Body of pancreas (tissue), 4 donors: ENCODE measurements around the gene CFAP100. TPM values are rescaled to one million over a fixed set of nuclear protein-coding genes. Genes with fewer than 3 reads are reported as not detected.

ENCODE experiments used
- ATAC-seq: fragments of 150-250 bp; one replicate; pipeline ENCODE4 v1.9.1; 2016
- DNase-seq, 4 donors: peaks; one replicate each; pipeline ENCODE4 v3.0.0-alpha.2; 2019
- H3K27ac ChIP-seq, 4 donors: fragments of 200-600 bp; sonication (generic); 1 replicate in 3 of 4; 2 replicates in 1 of 4; pipeline versions ENCODE4 v1.5.1 to v1.6.1; 2016 to 2019; ENCODE audit warnings: mild to moderate bottlenecking in 1 of 4, mixed read lengths in 1 of 4, moderate library complexity in 1 of 4
- H3K27me3 ChIP-seq, 2 donors: fragments of 200-600 bp; sonication (generic); one replicate each; pipeline ENCODE4 v1.6.0; 2016; ENCODE audit warnings: mild to moderate bottlenecking in 1 of 2
- H3K36me3 ChIP-seq, 2 donors: fragments of 200-600 bp; sonication (generic); replicated peaks in 1 of 2; 2 replicates each; pipeline ENCODE4 v1.5.1; 2016; ENCODE audit warnings: low read depth in 2 of 2; ENCODE audit not compliant: insufficient read depth in 1 of 2
- H3K4me1 ChIP-seq: fragments of 200-600 bp; sonication (generic); one replicate; pipeline ENCODE4 v1.6.0; 2016
- H3K4me3 ChIP-seq, 2 donors: fragments of 200-600 bp; sonication (generic); 1 replicate in 1 of 2; 2 replicates in 1 of 2; pipeline ENCODE4 v1.5.1; 2016 to 2019
- H3K9me3 ChIP-seq, 3 donors: fragments of 200-600 bp; sonication (generic); 1 replicate in 2 of 3; 2 replicates in 1 of 3; pipeline ENCODE4 v1.5.1; 2016
- CTCF ChIP-seq, 7 experiments: fragments of 450-650 bp in 4 of 7; fragments of 200-600 bp in 3 of 7; sonication (generic) in 3 of 7; IDR thresholded peaks; one replicate each; pipeline ENCODE4 v1.5.1; 2016 to 2019; ENCODE audit warnings: antibody characterized with exemption in 7 of 7
- POLR2A ChIP-seq, 3 donors: fragments of 450-650 bp; IDR thresholded peaks; one replicate each; pipeline ENCODE4 v1.6.1; 2016; ENCODE audit warnings: antibody characterized with exemption in 3 of 3, mild to moderate bottlenecking in 2 of 3
- WGBS, 2 donors: methylation state at CpG; one replicate each; pipeline ENCODE4 v1.1.5; 2017; 5-methylcytosine and 5-hydroxymethylcytosine counted together
- intact Hi-C: fragments of 100-400 bp; cut with DNase I; formaldehyde crosslinking; loops from one replicate; pipeline ENCODE4 v1.15.1; 2023
- total RNA-seq, 2 donors: library from RNA; depleted of rRNA; stranded (reverse); fragments of >200 nt; gene quantifications; one replicate each; pipeline ENCODE4 v1.1.0, GENCODE V29; 2016

The CFAP100 gene
- total RNA-seq, 2 donors from 2014 or later, result not detected

- Histone ChIP-seq H3K4me3 (no peak overlapping the region), H3K27ac (no peak overlapping the region), H3K9me3 (no peaks in the 10 kb centered on the region), H3K4me1 (no peaks in the 10 kb centered on the region), H3K27me3 (no peaks in the 10 kb centered on the region), H3K36me3 (peaks cover 0 to 12% of the 10 kb centered on the region in 2 donors)
- DNase-seq (no peak), ATAC-seq (no peak)
- TF ChIP-seq CTCF (IDR thresholded peaks at IDR 0.05) (no peak), POLR2A (IDR thresholded peaks at IDR 0.05) (no peak)
- whole genome bisulfite sequencing, 2 donors, result 80 to 89% methylated on average over 1 to 8 of the region's 8 CpGs
- intact Hi-C loops, result no loop called here
Measured at GRCh38 chr3:126434931-126435411, 40.3 kb downstream of the CFAP100 start.

- 89 to 98% methylated on average over 9 to 13 of the region's 14 CpGs for WGBS, 2 donors
- Histone ChIP-seq H3K27me3 (no peaks in the 10 kb centered on the region), H3K9me3 (no peaks in the 10 kb centered on the region), H3K4me1 (no peaks in the 10 kb centered on the region), H3K27ac (no peak overlapping the region), H3K4me3 (no peak overlapping the region), H3K36me3 (peaks cover 0 to 12% of the 10 kb centered on the region in 2 donors)
- intact Hi-C loops, result no loop called here
- ATAC-seq (no peak), DNase-seq (no peak)
- TF ChIP-seq CTCF (IDR thresholded peaks at IDR 0.05), result no peak
- no peak for TF ChIP-seq POLR2A (IDR thresholded peaks at IDR 0.05)
Measured at GRCh38 chr3:126435456-126436315, 41.0 kb downstream of the CFAP100 start.

GRCh38 chr3:126436826-126437717, 42.4 kb downstream of the CFAP100 start:
- H3K9me3 ChIP-seq, result no peaks in the 10 kb centered on the region
- intact Hi-C loops, result no loop called here
- H3K4me1 ChIP-seq, result no peaks in the 10 kb centered on the region
- H3K36me3 ChIP-seq, result peaks cover 0 to 12% of the 10 kb centered on the region in 2 donors
- WGBS, 2 donors, result 90 to 93% methylated on average over 18 of the region's 18 CpGs
- no peak for DNase-seq
- TF ChIP-seq POLR2A (IDR thresholded peaks at IDR 0.05) (no peak), CTCF (IDR thresholded peaks at IDR 0.05) (no peak)
- H3K27ac ChIP-seq, result no peak overlapping the region
- H3K27me3 ChIP-seq, result no peaks in the 10 kb centered on the region
- no peak overlapping the region for H3K4me3 ChIP-seq
- ATAC-seq, result no peak

- intact Hi-C loops, result no loop called here
- Histone ChIP-seq H3K4me3 (no peak overlapping the region), H3K4me1 (no peaks in the 10 kb centered on the region), H3K36me3 (peaks cover 0 to 12% of the 10 kb centered on the region in 2 donors), H3K27ac (no peak overlapping the region), H3K27me3 (no peaks in the 10 kb centered on the region), H3K9me3 (no peaks in the 10 kb centered on the region)
- TF ChIP-seq POLR2A (IDR thresholded peaks at IDR 0.05) (no peak), CTCF (IDR thresholded peaks at IDR 0.05) (no peak)
- ATAC-seq (no peak), DNase-seq (peak in 1 of 4 donors; percentile 4)
- 64 to 68% methylated on average over 8 of the region's 8 CpGs for WGBS, 2 donors
Measured at GRCh38 chr3:126438186-126438585, 43.5 kb downstream of the CFAP100 start.
